ENCODE results near the gene CD4.

CD4 gene

DNA sequence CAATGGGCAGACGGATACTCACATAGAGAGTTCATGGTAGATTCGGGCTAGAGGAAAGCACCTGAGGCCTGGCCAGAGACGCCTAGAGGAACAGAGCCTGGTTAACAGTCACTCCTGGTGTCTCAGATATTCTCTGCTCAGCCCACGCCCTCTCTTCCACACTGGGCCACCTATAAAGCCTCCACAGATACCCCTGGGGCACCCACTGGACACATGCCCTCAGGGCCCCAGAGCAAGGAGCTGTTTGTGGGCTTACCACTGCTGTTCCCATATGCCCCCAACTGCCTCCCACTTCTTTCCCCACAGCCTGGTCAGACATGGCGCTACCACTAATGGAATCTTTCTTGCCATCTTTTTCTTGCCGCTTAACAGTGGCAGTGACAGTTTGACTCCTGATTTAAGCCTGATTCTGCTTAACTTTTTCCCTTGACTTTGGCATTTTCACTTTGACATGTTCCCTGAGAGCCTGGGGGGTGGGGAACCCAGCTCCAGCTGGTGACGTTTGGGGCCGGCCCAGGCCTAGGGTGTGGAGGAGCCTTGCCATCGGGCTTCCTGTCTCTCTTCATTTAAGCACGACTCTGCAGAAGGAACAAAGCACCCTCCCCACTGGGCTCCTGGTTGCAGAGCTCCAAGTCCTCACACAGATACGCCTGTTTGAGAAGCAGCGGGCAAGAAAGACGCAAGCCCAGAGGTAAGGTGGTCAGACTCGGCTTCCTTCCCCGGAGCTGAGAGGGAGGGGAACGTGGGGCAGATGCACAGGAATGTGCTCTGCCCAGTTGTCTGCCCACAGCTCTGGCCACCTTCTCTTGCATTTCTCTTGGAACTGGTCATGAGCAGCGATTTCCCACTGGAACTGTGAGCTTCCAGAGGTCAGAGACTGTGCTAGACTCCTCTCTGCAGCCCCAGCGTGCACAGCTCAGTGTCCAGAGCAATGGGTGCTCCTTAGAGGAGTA, at the start of gene CD4:
Gene CD4 (plus strand): TSS at position 557 of the 953 bp plus-strand sequence. CDS start 10,611 bp downstream, outside the sequence.
- no peak for TF ChIP-seq GATA3 (IDR thresholded peaks at IDR 0.05; ENCODE audit: low read depth, low read length)
- no peak for TF ChIP-seq GATA2 (IDR thresholded peaks at IDR 0.05; ENCODE audit: low read depth, low read length)

DNA sequence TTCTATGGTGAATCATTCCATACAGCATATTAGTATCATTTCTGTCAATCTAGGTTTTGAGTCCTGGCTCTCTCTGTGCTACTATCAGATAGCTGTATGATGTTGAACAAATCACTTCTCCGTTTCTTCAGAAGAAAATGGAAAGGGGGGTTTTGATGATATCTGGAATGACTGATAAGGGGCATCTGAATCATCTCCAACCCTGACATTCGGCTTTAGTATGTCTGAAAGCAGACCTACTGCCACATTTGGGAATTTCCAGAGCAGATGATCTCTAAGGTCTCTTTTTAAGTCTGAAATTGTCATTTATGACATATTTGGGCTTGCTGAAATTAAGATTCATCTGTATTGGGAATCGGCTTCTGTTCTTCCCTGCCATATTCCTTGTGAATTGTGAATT, 46.5 kb upstream of the CD4 start:
- no peak; the same call in 1 of the 2 replicates for TF ChIP-seq GATA3 (IDR thresholded peaks at IDR 0.05; ENCODE audit: low read depth, low read length)
- peak; percentile 46; the same call in 1 of the 2 replicates for TF ChIP-seq GATA2 (IDR thresholded peaks at IDR 0.05; ENCODE audit: low read depth, low read length)

- no peak for TF ChIP-seq GATA3 (IDR thresholded peaks at IDR 0.05; ENCODE audit: low read depth, low read length)
- TF ChIP-seq GATA2 (IDR thresholded peaks at IDR 0.05; ENCODE audit: low read depth, low read length): no peak
These were observed 43.4 kb upstream of the CD4 start for GRCh38 chr12:6745741-6746525.

GRCh38 chr12:6747216-6747615, 42.1 kb upstream of the CD4 start:
- TF ChIP-seq GATA3 (IDR thresholded peaks at IDR 0.05; ENCODE audit: low read depth, low read length) (no peak), GATA2 (IDR thresholded peaks at IDR 0.05; ENCODE audit: low read depth, low read length) (no peak)

- TF ChIP-seq GATA3 (IDR thresholded peaks at IDR 0.05; ENCODE audit: low read depth, low read length): no peak
- TF ChIP-seq GATA2 (IDR thresholded peaks at IDR 0.05; ENCODE audit: low read depth, low read length): no peak
These were observed 40.6 kb upstream of the CD4 start for GRCh38 chr12:6748761-6749160.

GRCh38 chr12:6750506-6750905, 38.8 kb upstream of the CD4 start:
- TF ChIP-seq GATA3 (IDR thresholded peaks at IDR 0.05; ENCODE audit: low read depth, low read length) (no peak), GATA2 (IDR thresholded peaks at IDR 0.05; ENCODE audit: low read depth, low read length) (no peak)

DNA sequence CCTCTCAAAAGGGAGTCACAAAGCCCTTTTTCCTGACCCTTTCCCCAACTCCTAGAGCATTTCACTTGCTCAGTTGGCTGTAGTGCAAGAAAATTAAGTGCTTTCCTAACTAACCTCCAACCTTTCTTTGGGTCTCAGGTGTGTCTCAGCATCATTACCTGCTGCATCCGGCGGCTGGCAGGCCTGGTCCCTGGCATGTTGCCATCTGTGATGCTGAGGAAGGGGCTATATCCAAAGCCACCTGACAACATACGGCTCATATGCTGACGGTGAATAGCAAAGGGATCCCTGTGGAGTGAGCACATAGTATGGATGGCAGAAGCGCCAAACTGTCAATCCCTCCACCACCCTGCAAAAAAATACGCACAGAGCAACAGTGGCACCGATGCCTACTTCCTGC, 37.6 kb upstream of the CD4 start:
- no peak for TF ChIP-seq GATA3 (IDR thresholded peaks at IDR 0.05; ENCODE audit: low read depth, low read length)
- TF ChIP-seq GATA2 (IDR thresholded peaks at IDR 0.05; ENCODE audit: low read depth, low read length): no peak

- no peak for TF ChIP-seq GATA3 (IDR thresholded peaks at IDR 0.05; ENCODE audit: low read depth, low read length)
- no peak for TF ChIP-seq GATA2 (IDR thresholded peaks at IDR 0.05; ENCODE audit: low read depth, low read length)
These were observed 37.0 kb upstream of the CD4 start for GRCh38 chr12:6752167-6752920.

DNA sequence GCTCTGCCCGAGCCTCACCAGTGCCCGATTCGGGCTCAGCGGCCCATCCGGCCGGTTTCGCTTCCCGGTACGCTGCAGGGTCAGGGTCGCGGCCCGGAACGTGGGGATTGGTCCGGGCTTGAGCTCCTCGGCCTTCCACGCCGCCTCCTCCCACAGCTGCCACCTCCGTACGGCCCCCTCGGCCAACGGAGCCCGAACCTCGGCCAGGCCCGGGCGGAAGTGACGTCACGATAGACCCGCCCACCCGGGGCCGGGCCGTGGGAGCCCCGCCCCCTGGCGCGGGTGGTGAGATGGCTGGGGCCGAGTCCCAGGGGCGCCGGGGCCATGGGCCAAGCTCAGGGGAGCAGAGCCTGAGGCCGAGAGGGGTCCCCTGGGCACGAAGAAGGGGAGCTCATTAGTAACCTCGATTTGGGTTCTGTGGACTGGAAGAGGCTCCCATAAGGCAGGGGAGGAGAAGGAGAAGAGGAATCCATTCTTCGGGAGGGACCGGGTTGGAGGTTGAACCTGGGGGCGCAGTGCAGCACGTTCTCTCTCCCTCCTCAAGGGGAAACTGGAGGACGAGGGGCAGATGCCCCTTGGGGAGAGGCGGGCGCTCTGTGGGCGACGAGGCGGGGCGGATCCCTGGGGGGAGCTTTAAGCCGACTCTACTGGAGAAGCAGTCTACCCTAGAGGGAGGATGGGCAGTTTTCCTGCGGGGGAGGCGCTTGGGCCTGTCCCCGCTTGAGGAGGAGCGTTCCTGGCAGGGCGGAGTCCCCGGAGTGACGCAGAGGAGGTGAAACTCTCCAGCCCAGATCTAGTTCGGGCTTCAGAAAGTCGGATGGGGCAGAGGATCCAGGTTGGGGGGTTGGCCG, 36.2 kb upstream of the CD4 start, which contains the start of gene MLF2:
Gene MLF2 (minus strand): TSS at position 221 of the 851 bp plus-strand sequence. CDS start 807 bp downstream, outside the sequence.
- no peak for TF ChIP-seq GATA3 (IDR thresholded peaks at IDR 0.05; ENCODE audit: low read depth, low read length)
- TF ChIP-seq GATA2 (IDR thresholded peaks at IDR 0.05; ENCODE audit: low read depth, low read length): no peak

DNA sequence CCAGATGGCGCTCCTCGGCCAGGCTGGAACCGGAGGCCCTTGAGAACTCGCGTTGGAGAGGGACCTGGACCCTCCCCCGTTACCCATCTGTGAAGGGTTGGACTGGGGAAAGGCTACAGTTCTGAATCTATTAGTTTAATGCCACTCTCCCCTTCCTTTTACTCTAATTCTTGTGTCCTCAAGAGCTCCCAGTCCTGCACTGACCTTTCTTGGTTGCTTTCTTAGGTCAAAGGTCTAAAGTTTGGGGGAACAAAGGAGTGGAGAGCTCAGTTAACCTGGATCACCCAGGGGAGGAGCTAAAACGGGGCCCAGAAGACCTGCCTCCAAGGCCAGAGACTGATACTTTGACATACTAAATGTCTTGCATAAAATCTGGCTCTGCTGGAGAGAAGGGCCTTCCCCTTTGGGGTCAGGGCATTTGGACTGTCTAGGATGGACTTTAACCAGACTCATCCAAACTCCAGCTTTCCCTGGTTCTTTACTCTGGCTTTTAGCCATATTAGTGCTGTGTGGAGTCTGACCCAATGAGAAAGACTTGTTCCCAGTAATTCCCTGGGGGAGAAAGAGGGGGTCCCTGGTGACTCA, 35.5 kb upstream of the CD4 start:
- TF ChIP-seq GATA3 (IDR thresholded peaks at IDR 0.05; ENCODE audit: low read depth, low read length) (no peak), GATA2 (IDR thresholded peaks at IDR 0.05; ENCODE audit: low read depth, low read length) (no peak)

DNA sequence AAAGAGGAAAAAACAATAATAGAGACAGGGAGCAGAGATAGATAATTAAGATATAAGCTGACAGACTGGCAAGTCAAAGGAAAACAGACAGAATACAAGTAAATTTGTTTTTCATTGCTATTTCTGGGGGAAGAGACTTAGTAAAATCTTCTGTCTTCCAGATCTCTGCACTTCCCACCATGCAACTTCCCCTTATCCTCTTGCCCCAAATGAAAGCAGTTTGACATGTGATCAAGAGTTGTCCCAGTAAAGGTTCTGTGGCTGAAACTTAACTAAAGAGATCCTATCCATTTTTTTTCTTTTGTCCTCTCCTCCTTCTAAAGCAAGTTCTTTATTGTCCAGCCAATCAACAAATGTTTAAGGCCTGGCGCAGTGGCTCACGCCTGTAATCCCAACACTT, 34.9 kb upstream of the CD4 start:
- TF ChIP-seq GATA2 (IDR thresholded peaks at IDR 0.05; ENCODE audit: low read depth, low read length): no peak

DNA sequence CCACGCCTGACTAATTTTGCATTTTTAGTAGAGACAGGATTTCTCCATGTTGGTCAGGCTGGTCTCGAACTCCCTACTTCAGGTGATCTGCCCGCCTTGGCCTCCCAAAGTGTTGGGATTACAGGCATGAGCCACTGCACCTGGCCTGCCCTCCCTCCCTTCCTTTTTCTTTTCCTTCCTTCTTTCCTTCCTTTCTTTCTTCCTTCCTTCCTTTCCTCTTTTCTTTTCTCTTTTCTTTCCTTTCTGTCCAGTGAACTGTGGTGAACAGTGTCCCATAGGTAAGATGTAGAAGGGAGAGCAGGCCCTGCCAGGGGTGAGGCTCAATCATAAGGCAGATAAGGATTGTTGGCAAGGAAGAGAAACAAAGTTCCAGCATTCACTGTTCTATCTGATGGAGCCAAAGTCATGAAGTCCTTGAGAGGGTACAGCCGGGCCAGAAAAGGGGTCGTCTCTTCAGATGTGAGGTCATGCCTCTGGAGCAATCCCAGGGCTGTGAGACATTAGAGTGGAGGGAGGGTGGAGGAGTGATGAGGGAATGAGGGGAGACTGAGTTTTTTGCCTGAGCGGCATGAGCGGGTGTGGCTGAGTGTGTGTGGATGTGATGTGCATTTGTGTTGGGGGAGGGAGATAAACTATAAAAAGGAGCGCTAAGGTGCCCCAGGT, 32.2 kb upstream of the CD4 start:
- no peak for TF ChIP-seq GATA3 (IDR thresholded peaks at IDR 0.05; ENCODE audit: low read depth, low read length)
- TF ChIP-seq GATA2 (IDR thresholded peaks at IDR 0.05; ENCODE audit: low read depth, low read length): no peak

Measured in SH-SY5Y (cell line).